NB4 (cell line): Measurements from ENCODE around the gene LIFR.

Source experiments
- DNase-seq: peaks from one replicate; pipeline ENCODE4 v3.0.0; 2010; ENCODE audit warnings: low read depth
- H3K4me3 ChIP-seq: one replicate; pipeline ENCODE4 v1.5.1; 2011; ENCODE audit warnings: mild to moderate bottlenecking, low read depth, low read length, moderate library complexity
- MYC ChIP-seq: IDR thresholded peaks from 2 replicates; pipeline ENCODE4 v1.6.1; 2011; ENCODE audit warnings: low read depth, low read length
- POLR2A ChIP-seq: IDR thresholded peaks from 2 replicates; pipeline ENCODE4 v1.6.1; 2011; ENCODE audit warnings: mild to moderate bottlenecking; ENCODE audit not compliant: insufficient read length; ENCODE audit errors: extremely low read depth
- TF ChIP-seq, protein P1 (sequence below): IDR thresholded peaks from one replicate; pipeline ENCODE4 v1.5.1; 2012; ENCODE audit warnings: low read depth, low read length
- TF ChIP-seq, protein P2 (sequence below): IDR thresholded peaks from 2 replicates; pipeline ENCODE4 v1.6.1; 2011; ENCODE audit warnings: low read depth, low read length

Gene LIFR

DNA sequence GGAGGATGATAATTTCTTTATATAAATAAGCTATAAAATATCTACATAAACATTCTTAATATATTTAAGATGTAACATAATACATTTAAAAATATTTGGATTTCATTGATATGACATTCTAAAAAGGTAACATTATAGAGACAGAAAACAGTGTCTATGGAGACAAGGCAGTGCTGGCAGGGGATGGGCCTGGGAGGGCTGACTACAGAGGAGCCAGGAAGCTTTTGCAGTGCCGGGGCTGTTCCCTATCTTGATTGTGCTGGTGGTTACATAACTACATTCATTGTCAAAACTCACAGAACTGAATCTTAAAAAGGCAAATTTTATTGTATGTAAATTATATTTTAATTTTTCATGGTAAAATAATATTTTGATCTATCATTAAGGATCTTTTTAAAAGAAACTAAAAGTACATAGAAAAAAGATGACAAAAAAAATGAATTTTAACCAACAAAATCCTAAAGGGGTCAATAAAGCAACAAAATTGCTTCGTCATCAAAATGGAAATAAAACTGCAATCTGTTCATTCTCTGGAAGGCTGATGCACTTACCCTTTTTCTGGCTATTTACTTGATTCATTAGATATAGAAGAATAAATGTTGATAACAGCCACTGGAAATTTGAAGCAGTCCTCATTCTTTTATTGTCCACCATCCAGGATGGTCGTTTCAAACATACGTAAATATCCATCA lies 26.3 kb downstream of the LIFR start:
- H3K4me3 ChIP-seq, result no peak overlapping the region
- TF ChIP-seq POLR2A (no peak), MYC (no peak)
- TF ChIP-seq, protein P1, sequence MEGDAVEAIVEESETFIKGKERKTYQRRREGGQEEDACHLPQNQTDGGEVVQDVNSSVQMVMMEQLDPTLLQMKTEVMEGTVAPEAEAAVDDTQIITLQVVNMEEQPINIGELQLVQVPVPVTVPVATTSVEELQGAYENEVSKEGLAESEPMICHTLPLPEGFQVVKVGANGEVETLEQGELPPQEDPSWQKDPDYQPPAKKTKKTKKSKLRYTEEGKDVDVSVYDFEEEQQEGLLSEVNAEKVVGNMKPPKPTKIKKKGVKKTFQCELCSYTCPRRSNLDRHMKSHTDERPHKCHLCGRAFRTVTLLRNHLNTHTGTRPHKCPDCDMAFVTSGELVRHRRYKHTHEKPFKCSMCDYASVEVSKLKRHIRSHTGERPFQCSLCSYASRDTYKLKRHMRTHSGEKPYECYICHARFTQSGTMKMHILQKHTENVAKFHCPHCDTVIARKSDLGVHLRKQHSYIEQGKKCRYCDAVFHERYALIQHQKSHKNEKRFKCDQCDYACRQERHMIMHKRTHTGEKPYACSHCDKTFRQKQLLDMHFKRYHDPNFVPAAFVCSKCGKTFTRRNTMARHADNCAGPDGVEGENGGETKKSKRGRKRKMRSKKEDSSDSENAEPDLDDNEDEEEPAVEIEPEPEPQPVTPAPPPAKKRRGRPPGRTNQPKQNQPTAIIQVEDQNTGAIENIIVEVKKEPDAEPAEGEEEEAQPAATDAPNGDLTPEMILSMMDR, result no peak
- TF ChIP-seq, protein P2, sequence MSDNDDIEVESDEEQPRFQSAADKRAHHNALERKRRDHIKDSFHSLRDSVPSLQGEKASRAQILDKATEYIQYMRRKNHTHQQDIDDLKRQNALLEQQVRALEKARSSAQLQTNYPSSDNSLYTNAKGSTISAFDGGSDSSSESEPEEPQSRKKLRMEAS, result no peak
- no peak for DNase-seq

DNA sequence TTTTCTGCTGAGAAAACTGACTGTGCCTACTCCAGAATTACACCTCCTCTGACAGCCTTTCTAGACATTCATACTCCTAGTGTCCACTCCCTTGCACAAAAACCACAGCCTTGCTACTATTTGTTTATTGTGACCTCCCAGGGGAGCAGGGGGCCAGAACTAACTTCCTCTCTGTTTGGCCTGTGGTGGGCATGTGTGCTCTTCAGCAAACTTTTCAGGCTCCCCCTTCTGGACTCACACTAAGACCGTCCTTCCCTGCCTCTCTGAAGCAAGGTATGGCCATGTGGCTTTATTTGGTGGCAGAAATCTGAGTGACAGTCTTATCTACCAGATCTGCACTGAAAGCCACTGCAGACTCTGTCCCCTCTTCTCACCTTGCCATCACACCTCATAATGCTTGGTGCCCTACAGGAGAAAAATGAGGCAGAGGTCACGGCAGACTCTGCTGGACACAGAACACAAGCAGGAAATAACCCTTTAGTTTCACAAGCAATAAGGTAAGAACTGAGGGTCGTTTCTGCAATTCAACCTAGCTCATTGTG lies 28.2 kb downstream of the LIFR start:
- TF ChIP-seq, protein P2, result peak; percentile 46; the same call in 1 of the 2 replicates
- TF ChIP-seq POLR2A, result no peak
- 0 out of 2 replicates have a peak, but pooled peaks have one; percentile 33 for TF ChIP-seq MYC
- TF ChIP-seq, protein P1, result peak; percentile 28
- peak; percentile 80 for DNase-seq
- H3K4me3 ChIP-seq, result no peak overlapping the region

DNA sequence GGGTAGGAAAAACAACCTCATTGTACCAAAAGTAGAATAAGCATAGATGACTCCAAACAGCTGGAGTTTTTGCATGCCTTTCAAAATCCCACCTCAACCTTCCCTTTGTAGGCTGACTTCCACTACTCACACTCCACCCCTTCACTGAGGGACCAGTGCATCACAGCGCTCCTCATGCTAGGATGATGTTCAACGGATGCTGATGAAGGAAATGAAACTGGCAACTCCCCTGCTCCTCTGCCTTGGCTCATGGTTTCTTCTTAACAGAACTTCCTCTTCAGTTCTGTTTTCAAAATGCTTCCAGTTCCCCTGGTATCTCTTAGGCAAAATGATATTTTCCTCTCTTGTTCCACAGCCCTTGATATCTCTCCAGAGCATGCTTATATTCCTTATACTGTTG lies 29.0 kb downstream of the LIFR start:
- peak; percentile 65 for DNase-seq
- no peak overlapping the region for H3K4me3 ChIP-seq
- TF ChIP-seq POLR2A (no peak), MYC (no peak)
- TF ChIP-seq, protein P1, result no peak
- TF ChIP-seq, protein P2, result no peak

DNA sequence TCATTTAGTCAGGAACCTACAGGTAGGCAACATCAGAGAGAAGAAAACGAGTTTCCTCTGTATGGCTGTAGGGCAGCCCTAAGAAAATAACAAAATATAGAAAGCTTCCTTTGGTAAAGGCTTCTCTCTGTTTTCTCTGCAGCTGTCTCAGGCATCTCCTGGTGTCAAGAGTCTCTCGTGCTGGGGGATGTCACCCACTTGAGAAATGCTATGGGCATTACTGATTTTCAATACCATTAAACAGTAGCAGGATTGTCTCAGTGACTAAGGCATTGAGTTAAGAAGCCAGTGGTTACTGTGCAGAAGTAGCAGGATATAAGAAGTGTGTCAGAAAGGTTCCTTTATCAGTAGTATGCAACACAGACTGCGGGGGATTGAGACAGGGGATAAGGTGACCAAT lies 32.4 kb downstream of the LIFR start:
- H3K4me3 ChIP-seq, result no peak overlapping the region
- no peak for DNase-seq
- TF ChIP-seq, protein P2, result no peak
- TF ChIP-seq MYC (no peak), POLR2A (no peak)
- TF ChIP-seq, protein P1, result no peak

DNA sequence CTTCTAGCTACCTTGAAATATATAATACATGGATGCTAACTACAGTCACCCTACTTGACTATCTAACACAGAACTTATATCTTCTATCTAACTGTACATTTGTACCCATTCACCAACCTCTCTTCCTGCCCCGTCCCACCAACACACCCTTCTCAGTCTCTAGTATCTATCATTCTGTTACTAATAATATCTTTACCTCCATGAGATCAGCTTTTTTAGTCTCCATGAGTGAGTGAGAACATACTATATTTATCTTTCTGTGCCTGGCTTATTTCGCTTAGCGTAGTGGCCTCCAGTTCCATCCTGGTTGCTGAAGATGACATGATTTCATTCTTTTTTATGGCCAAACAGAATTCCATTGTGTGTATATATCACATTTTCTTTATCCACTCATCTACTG lies 37.0 kb downstream of the LIFR start:
- H3K4me3 ChIP-seq, result no peak overlapping the region
- TF ChIP-seq MYC, result no peak
- TF ChIP-seq POLR2A, result no peak
- TF ChIP-seq, protein P2, result no peak
- TF ChIP-seq, protein P1, result no peak
- no peak for DNase-seq
